Activated CD8-positive, alpha-beta T cell treated with anti-CD3 and anti-CD28 coated beads, Interleukin-2, amount 10 ng/mL, durations not matched to agents 7 days and 5 days (primary cell): Measurements from ENCODE around the gene IGHMBP2. TPM values are rescaled to one million over a fixed set of nuclear protein-coding genes. Genes with fewer than 3 reads are reported as not detected.

ENCODE experiments used
- ATAC-seq: fragments of 150-1000 bp; cut with Tn5 transposase; one replicate; pipeline ENCODE4 v1.10.0; 2021; ENCODE audit warnings: moderate library complexity
- CTCF ChIA-PET: fragments of 350-600 bp; sonication (Branson Sonifier 250); formaldehyde crosslinking; loops from one replicate; lab custom pipeline; 2021; ENCODE audit warnings: antibody characterized with exemption; lab: Charles Lee
- POLR2A ChIA-PET: fragments of 350-600 bp; sonication (Branson Sonifier 250); formaldehyde crosslinking; loops from one replicate; lab custom pipeline; 2021; ENCODE audit warnings: antibody characterized with exemption; lab: Charles Lee
- DNase-seq: peaks from one replicate; pipeline ENCODE4 v3.0.0-alpha.2; 2020
- H3K27ac Mint-ChIP-seq: one replicate; pipeline ENCODE4 v1.8.0; 2021; ENCODE audit warnings: mild to moderate bottlenecking, mixed read lengths
- H3K27me3 Mint-ChIP-seq: one replicate; pipeline ENCODE4 v1.8.0; 2021; ENCODE audit warnings: low read depth, mixed read lengths
- H3K36me3 Mint-ChIP-seq: one replicate; pipeline ENCODE4 v1.8.0; 2021; ENCODE audit warnings: low read depth, mixed read lengths
- H3K4me1 Mint-ChIP-seq: one replicate; pipeline ENCODE4 v1.8.0; 2021; ENCODE audit warnings: low read depth, mixed read lengths
- H3K4me3 Mint-ChIP-seq: one replicate; pipeline ENCODE4 v1.8.0; 2021; ENCODE audit warnings: mild to moderate bottlenecking, mixed read lengths
- H3K9me3 Mint-ChIP-seq: one replicate; pipeline ENCODE4 v1.8.0; 2022; ENCODE audit warnings: mixed read lengths; ENCODE audit not compliant: insufficient read depth
- total RNA-seq, 2 experiments: library from RNA; stranded (reverse); gene quantifications; one replicate each; pipeline ENCODE4 v1.2.3, GENCODE V29; 2021

IGHMBP2 gene
- total RNA-seq, 2 experiments from 2014 or later: 25.0 to 28.2 TPM

DNA sequence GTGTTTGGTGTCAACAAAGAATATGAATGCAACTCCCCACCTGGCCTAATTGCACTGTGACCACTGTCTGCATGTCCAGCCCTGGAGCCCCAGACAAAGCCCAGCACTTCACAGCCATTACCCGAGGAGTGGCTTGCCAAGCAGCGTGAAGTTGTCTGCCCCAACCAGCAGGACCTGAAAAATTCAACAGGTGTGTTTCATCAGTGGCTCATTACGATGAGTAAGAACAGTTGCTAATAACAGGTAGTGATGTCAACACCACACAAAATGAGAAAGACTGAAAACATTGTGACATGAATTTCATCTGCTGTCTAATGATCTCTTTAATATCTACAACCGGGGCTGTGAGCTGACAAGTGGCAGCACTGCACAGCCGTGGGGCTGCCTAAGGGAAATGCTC, 10.4 kb upstream of the IGHMBP2 start:
- ATAC-seq (no peak), DNase-seq (no peak)
- H3K36me3 Mint-ChIP-seq: peaks cover 38% of the 10 kb centered on the region
- no peak overlapping the region for H3K27ac Mint-ChIP-seq
- no peaks in the 10 kb centered on the region for H3K4me1 Mint-ChIP-seq
- POLR2A ChIA-PET: no interaction called here
- H3K4me3 Mint-ChIP-seq: no peak overlapping the region
- no peaks in the 10 kb centered on the region for H3K9me3 Mint-ChIP-seq
- CTCF ChIA-PET: no interaction called here
- no peaks in the 10 kb centered on the region for H3K27me3 Mint-ChIP-seq

- no peak for DNase-seq
- ChIA-PET CTCF (no interaction called here), POLR2A (no interaction called here)
- no peak for ATAC-seq
- peaks cover 5% of the 10 kb centered on the region for H3K4me1 Mint-ChIP-seq
- H3K27me3 Mint-ChIP-seq: no peaks in the 10 kb centered on the region
- H3K9me3 Mint-ChIP-seq: no peaks in the 10 kb centered on the region
- no peak overlapping the region for H3K4me3 Mint-ChIP-seq
- peaks cover 33% of the 10 kb centered on the region for H3K36me3 Mint-ChIP-seq
- no peak overlapping the region for H3K27ac Mint-ChIP-seq
Measured at GRCh38 chr11:68896171-68896959, 7.3 kb upstream of the IGHMBP2 start.

GRCh38 chr11:68897441-68897840, 6.2 kb upstream of the IGHMBP2 start:
- no peak overlapping the region for H3K4me3 Mint-ChIP-seq
- ChIA-PET POLR2A (no interaction called here), CTCF (no interaction called here)
- ATAC-seq (no peak), DNase-seq (no peak)
- no peak overlapping the region for H3K27ac Mint-ChIP-seq
- H3K4me1 Mint-ChIP-seq: peaks cover 14% of the 10 kb centered on the region
- no peaks in the 10 kb centered on the region for H3K27me3 Mint-ChIP-seq
- no peaks in the 10 kb centered on the region for H3K9me3 Mint-ChIP-seq
- H3K36me3 Mint-ChIP-seq: peaks cover 32% of the 10 kb centered on the region

DNA sequence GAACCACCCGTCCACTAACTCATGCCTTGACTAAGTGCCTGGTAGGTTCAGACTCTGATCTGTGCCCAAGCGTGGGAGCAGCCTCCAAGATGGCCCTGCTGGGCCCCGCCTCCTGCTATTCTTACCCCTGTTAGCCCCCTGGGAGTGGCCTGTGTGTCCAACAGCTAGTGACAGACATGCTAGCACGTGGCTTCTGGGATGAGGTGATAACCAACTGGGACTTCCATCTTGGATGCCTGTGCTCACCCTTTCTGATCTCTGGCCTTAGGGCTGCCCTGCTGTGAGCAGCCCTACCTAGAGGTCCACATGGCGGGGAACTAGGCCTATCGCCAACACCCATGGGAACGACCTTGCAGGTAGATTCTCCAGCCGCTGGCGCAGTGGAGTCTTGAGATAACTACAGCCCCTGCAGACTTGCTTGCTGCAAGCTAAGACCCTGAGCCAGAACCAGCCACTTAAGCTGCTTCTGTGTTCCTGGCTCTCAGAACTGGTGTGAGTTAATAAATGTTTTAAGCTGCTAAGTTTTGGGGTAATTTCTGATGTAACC, 2.8 kb upstream of the IGHMBP2 start:
- CTCF ChIA-PET: interaction anchor here (1.1 to 1.3 kb wide), 2 partner anchors 16 to 57 kb away, joined by 4 read pairs; no protein-coding TSS in a partner anchor
- Mint-ChIP-seq H3K4me3 (no peak overlapping the region), H3K27me3 (no peaks in the 10 kb centered on the region), H3K4me1 (peaks cover 38% of the 10 kb centered on the region), H3K9me3 (no peaks in the 10 kb centered on the region), H3K36me3 (peaks cover 23% of the 10 kb centered on the region), H3K27ac (no peak overlapping the region)
- DNase-seq (no peak), ATAC-seq (no peak)
- POLR2A ChIA-PET: no interaction called here

GRCh38 chr11:68904248-68904847, 657 bp downstream of the IGHMBP2 start:
- ChIA-PET CTCF (no interaction called here), POLR2A (interaction anchor here (0.6 to 1.3 kb wide), 3 partner anchors 12 to 848 kb away, joined by 3 to 5 read pairs (median 4); no protein-coding TSS in a partner anchor)
- H3K9me3 Mint-ChIP-seq: no peaks in the 10 kb centered on the region
- H3K27me3 Mint-ChIP-seq: no peaks in the 10 kb centered on the region
- H3K36me3 Mint-ChIP-seq: peaks cover 18% of the 10 kb centered on the region
- H3K4me3 Mint-ChIP-seq: peak overlapping the region; percentile 94
- H3K27ac Mint-ChIP-seq: peak overlapping the region; percentile 92
- ATAC-seq (peak; percentile 43), DNase-seq (peak; percentile 38)
- H3K4me1 Mint-ChIP-seq: peaks cover 38% of the 10 kb centered on the region

GRCh38 chr11:68905421-68906360, 2.0 kb downstream of the IGHMBP2 start:
- ChIA-PET CTCF (no interaction called here), POLR2A (no interaction called here)
- peak overlapping the region; percentile 94 for H3K4me3 Mint-ChIP-seq
- H3K9me3 Mint-ChIP-seq: no peaks in the 10 kb centered on the region
- ATAC-seq (no peak), DNase-seq (no peak)
- H3K4me1 Mint-ChIP-seq: peaks cover 33% of the 10 kb centered on the region
- no peak overlapping the region for H3K27ac Mint-ChIP-seq
- H3K27me3 Mint-ChIP-seq: no peaks in the 10 kb centered on the region
- peaks cover 20% of the 10 kb centered on the region for H3K36me3 Mint-ChIP-seq

GRCh38 chr11:68908273-68908672, 4.6 kb downstream of the IGHMBP2 start:
- Mint-ChIP-seq H3K4me3 (no peak overlapping the region), H3K27me3 (no peaks in the 10 kb centered on the region), H3K9me3 (no peaks in the 10 kb centered on the region), H3K4me1 (peaks cover 16% of the 10 kb centered on the region), H3K36me3 (peaks cover 29% of the 10 kb centered on the region), H3K27ac (no peak overlapping the region)
- DNase-seq (no peak), ATAC-seq (no peak)
- ChIA-PET POLR2A (no interaction called here), CTCF (no interaction called here)

DNA sequence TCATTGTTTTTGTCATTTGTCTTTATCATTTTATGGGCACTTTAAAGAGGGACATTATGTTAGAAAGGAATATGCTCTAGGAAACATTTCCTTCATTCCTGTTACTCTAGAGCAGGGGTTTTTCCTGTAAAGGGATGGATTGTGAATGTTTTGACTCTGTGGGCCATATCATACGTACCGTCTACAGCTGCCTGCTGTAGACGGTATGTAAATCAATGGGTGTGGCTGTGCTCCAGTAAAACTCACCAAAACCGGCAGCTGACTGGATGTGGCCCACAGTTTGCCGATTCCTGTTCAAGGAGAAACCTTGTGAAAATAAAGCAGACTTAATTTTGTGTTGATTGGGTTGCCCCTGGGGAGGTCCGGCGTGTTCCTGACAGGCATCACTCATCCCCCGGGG, 7.3 kb downstream of the IGHMBP2 start:
- Mint-ChIP-seq H3K36me3 (peaks cover 38% of the 10 kb centered on the region), H3K27me3 (no peaks in the 10 kb centered on the region), H3K27ac (no peak overlapping the region), H3K9me3 (no peaks in the 10 kb centered on the region), H3K4me1 (no peaks in the 10 kb centered on the region), H3K4me3 (no peak overlapping the region)
- ATAC-seq: no peak
- POLR2A ChIA-PET: no interaction called here
- CTCF ChIA-PET: no interaction called here
- DNase-seq: no peak

DNA sequence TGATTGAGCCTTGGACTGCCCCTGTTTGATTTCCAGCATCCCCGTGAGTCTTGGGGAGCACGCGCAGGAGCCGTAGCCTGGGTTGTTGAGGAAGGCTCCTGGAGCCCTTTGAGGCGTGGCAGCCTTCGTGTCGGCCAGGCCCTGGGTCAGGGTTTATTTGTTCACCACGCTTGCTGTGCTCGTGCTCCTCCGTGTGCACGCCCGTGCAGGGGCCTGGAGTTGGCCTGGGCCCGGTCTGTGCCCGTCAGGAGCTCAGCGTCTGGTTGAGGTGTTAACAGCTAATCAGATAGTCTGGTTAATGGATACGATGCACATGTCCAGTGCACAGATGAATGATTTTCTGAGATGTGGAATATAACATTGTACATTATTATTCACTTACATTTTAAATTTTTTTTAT, 8.0 kb downstream of the IGHMBP2 start:
- Mint-ChIP-seq H3K27me3 (no peaks in the 10 kb centered on the region), H3K4me3 (no peak overlapping the region), H3K4me1 (no peaks in the 10 kb centered on the region), H3K9me3 (no peaks in the 10 kb centered on the region), H3K27ac (no peak overlapping the region), H3K36me3 (peaks cover 45% of the 10 kb centered on the region)
- ChIA-PET CTCF (no interaction called here), POLR2A (no interaction called here)
- DNase-seq (no peak), ATAC-seq (no peak)

GRCh38 chr11:68912254-68912653, 8.6 kb downstream of the IGHMBP2 start:
- POLR2A ChIA-PET: no interaction called here
- ATAC-seq (no peak), DNase-seq (no peak)
- Mint-ChIP-seq H3K27me3 (no peaks in the 10 kb centered on the region), H3K4me1 (no peaks in the 10 kb centered on the region), H3K4me3 (no peak overlapping the region), H3K36me3 (peaks cover 47% of the 10 kb centered on the region), H3K27ac (no peak overlapping the region), H3K9me3 (no peaks in the 10 kb centered on the region)
- CTCF ChIA-PET: no interaction called here

- no peak for ATAC-seq
Measured at GRCh38 chr11:68913188-68913587, 9.5 kb downstream of the IGHMBP2 start.

More at GRCh38 chr11:68913188-68913587, 9.5 kb downstream of the IGHMBP2 start:
- no peaks in the 10 kb centered on the region for H3K4me1 Mint-ChIP-seq
- POLR2A ChIA-PET: no interaction called here
- no peak for DNase-seq
- no peak overlapping the region for H3K27ac Mint-ChIP-seq
- H3K36me3 Mint-ChIP-seq: peaks cover 49% of the 10 kb centered on the region
- no peaks in the 10 kb centered on the region for H3K9me3 Mint-ChIP-seq
- no peaks in the 10 kb centered on the region for H3K27me3 Mint-ChIP-seq
- no peak overlapping the region for H3K4me3 Mint-ChIP-seq
- CTCF ChIA-PET: no interaction called here
